Smooth muscle cell of the brain vasculature (primary cell): Measurements from ENCODE around the gene TM7SF3.

ENCODE experiments used
- DNase-seq: peaks from one replicate; pipeline ENCODE4 v3.0.0-alpha.2; 2012; ENCODE audit warnings: low read depth, low spot score

Gene TM7SF3

GRCh38 chr12:26928661-26929060, 85.5 kb downstream of the TM7SF3 start:
- DNase-seq, result no peak
